HG02763 (cell line): ENCODE data around the gene KRTAP10-6.
"Not testable (repeated sequence)": the region's sequence is repeated elsewhere in the genome, so short reads cannot be mapped to it uniquely, and the experiment has no call there.

Experiments used
- ATAC-seq: cut with Tn5 transposase; IDR thresholded peaks from one replicate; pipeline ENCODE4 v1.9.1; 2021; ENCODE audit warnings: mild to moderate bottlenecking, moderate library complexity; ENCODE audit not compliant: unreplicated experiment

The KRTAP10-6 gene

GRCh38 chr21:44564099-44564498 lies 28.2 kb downstream of the KRTAP10-6 start:
- ATAC-seq, result no peak

GRCh38 chr21:44558695-44559094 lies 33.6 kb downstream of the KRTAP10-6 start, which contains the start of gene KRTAP10-3:
TSS of gene KRTAP10-3 (minus strand) at chr21:44558795. CDS start at chr21:44558715, 80 bp downstream.
- no peak for ATAC-seq

GRCh38 chr21:44558329-44558675 lies 34.0 kb downstream of the KRTAP10-6 start:
- not testable (repeated sequence) for ATAC-seq

- no peak for ATAC-seq
Observed at GRCh38 chr21:44557491-44558328, 34.6 kb downstream of the KRTAP10-6 start.

GRCh38 chr21:44556879-44557278 lies 35.4 kb downstream of the KRTAP10-6 start:
- no peak for ATAC-seq

GRCh38 chr21:44555200-44555875 lies 37.0 kb downstream of the KRTAP10-6 start:
- ATAC-seq, result no peak

GRCh38 chr21:44552681-44553080 lies 39.6 kb downstream of the KRTAP10-6 start:
- ATAC-seq, result no peak

GRCh38 chr21:44552136-44552535 lies 40.2 kb downstream of the KRTAP10-6 start:
- no peak for ATAC-seq

GRCh38 chr21:44551340-44551961 lies 40.9 kb downstream of the KRTAP10-6 start, which contains the start of gene KRTAP10-2:
TSS of gene KRTAP10-2 (minus strand) at chr21:44551505. CDS start at chr21:44551458, 47 bp downstream.
- no peak for ATAC-seq

GRCh38 chr21:44550807-44551206 lies 41.5 kb downstream of the KRTAP10-6 start:
- no peak for ATAC-seq

GRCh38 chr21:44550285-44550684 lies 42.0 kb downstream of the KRTAP10-6 start:
- not testable (repeated sequence) for ATAC-seq

GRCh38 chr21:44549525-44550211 lies 42.6 kb downstream of the KRTAP10-6 start:
- no peak for ATAC-seq

- no peak for ATAC-seq
Observed at GRCh38 chr21:44548922-44549321, 43.4 kb downstream of the KRTAP10-6 start.

- no peak for ATAC-seq
Observed at GRCh38 chr21:44548381-44548780, 43.9 kb downstream of the KRTAP10-6 start.

GRCh38 chr21:44547656-44548331 lies 44.5 kb downstream of the KRTAP10-6 start:
- no peak for ATAC-seq

- no peak for ATAC-seq
Observed at GRCh38 chr21:44544566-44544965, 47.7 kb downstream of the KRTAP10-6 start.

- no peak for ATAC-seq
Observed at GRCh38 chr21:44542716-44543115, 49.6 kb downstream of the KRTAP10-6 start.
